ENCODE measurements around the gene R3HCC1L.

Gene R3HCC1L

DNA sequence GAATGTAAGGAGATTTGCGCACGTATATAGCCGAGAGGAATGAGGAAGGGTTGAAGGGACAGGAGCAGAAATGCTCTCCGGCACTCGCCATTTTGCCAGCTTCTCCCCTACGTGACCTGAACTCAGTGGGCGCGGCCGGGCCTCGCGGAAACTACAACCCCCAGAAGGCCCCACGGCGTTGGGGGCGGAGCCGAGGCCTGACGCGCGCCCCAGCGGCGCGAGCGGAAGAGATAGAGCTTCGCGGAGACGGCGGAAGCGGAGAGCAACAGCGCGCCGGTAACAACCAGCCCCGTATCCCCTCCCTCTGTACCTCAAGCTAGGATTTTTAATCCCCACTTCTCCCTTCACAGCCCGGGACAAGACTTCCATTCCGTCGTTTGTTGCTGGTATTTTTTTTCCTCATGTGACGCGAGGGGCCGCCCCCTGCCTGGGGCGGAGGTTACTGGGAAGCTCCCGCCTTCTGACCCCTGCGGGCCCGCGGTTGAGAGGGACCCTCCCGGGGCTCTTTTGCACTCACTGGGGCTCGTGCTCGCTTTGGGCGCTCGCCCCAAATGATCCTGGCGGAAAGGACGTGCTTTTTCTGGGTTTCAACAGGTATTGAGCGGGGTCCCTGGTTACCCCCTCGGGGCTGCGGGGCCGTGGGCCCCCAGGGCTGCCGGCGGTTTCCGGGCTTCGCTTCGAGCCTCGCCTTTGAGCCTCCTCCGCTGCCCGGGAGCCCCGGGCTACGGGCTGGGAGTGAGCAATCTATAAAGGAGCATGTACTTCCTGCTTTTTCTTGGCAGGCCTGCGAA, at the start of gene R3HCC1L:
Gene R3HCC1L (plus strand): TSS at position 227 of the 791 bp plus-strand sequence. CDS start 73,458 bp downstream, outside the sequence.
- DNase-seq (ENCODE audit: low read depth, low spot score): peak; percentile 27
- peak within 1 kb of the TSS; percentile 81 for H3K27ac ChIP-seq

DNA sequence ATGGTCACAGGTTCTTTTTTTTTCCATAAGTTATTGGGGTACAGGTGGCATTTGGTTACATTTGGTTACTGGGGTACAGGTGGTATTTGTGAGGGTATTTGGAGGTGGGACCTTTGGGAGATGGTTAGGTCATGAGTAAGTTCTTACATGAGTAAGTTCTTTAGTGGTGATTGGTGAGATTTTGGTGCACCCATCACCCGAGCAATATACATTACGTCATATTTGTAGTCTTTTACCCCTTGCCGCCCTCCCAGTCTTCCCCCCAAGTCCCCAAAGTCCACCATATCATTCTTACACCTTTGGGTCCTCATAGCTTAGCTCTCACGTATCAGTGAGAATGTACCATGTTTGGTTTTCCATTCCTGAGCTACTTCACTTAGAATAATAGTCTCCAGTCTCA, 49.2 kb upstream of the R3HCC1L start:
- DNase-seq (ENCODE audit: low read depth, low spot score): no peak

DNA sequence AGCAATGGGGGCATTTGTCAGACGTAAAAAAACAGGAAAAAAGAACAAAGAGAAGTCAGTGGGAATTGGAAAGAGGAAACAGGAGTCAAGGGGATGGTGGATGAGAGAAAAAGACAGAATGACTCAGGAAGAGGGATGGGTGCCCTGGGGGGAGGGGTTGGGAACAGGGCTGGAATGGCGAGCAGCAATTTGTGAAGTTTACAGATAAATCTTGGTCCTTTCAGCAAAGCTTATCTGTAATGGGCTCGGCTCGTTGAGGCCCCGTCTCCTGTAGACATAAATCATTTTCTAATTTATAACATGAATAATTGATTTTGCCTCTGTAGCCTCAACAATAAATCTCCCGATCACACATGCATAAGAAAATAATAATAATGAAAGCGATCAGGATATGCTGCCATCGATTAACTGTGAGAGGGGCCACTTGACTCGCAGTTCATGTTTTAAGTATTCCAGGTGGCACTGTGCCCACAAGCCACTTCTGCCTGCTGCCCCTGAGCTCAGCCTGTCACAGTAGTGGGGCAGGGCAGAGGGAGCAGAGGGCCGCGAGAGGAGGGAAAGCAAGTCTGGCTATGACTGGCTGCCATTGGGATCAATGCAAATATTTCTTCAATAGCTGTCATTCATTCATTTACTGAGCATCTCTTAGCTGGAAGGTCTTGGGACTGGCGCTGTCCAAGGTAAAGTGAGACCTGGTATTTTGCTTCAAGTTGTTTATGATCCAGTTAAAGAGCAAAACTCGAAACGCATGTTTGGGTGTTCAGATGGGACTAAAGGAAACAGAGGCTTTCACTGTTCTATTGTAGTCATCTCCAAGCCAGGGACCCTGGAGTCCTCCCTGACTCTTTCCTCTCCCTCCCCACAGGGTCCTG, 47.4 kb upstream of the R3HCC1L start:
- DNase-seq (ENCODE audit: low read depth, low spot score): no peak
- no peak overlapping the region for H3K27ac ChIP-seq

More for the DNA sequence above, 49.2 kb upstream of the R3HCC1L start:
- no peak overlapping the region for H3K27ac ChIP-seq

DNA sequence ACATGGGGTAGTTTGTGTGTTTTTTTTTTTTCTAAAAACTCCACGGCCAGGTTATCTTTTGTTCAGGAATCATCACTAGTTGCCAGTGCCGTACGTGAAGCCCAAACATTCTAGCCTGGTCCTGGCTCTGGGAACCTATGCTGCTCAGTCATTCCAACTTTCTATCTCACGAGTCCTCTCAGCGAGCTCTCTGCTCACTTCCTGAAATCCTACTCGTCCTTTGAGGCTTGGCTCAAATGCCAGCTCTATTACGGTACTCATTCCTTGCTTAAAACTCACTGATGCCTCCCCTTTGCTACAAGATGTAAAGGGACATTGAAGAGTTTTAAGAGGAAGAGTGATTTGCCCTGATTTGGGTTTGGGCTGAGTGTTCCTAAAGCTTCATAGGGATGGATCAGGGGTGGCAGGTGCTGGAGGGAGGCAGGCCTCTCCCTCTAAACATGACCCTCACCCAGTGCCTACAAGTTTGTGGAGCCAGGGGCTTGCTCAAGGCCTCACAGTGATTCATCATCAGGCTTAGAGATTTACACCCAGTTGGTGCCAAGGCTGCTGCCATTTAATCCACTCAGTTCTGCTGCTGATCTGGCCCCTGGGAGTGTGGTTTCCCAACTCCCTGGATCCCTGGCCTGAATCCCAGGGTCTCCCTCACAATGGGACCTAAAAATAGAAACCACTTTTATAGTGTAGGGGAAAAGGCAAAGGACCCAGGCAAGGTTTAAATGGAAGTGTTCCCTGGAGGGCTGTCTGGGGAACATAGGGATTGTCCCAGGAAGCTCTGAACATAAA, 46.1 kb upstream of the R3HCC1L start:
- DNase-seq (ENCODE audit: low read depth, low spot score): no peak
- no peak overlapping the region for H3K27ac ChIP-seq

DNA sequence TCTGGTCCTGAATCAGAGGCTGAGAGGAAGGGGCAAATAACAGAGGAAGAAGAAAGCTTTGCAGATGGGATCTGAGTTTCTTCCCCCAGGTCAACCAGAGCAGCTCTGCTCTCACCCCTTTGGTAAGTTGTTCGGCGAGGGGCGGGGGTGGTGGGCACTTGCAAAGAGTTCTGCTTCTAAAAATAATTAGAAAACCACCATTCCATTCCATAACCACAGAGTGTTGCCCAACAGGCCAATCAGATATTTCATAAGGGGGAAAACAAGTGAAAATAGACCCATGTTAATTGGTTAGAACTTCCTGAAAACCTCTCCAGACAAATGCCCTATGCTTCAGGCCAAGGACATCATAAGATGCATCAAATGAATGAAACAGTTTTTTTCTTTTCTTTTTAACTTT, 43.6 kb upstream of the R3HCC1L start:
- no peak for DNase-seq (ENCODE audit: low read depth, low spot score)
- no peak overlapping the region for H3K27ac ChIP-seq

DNA sequence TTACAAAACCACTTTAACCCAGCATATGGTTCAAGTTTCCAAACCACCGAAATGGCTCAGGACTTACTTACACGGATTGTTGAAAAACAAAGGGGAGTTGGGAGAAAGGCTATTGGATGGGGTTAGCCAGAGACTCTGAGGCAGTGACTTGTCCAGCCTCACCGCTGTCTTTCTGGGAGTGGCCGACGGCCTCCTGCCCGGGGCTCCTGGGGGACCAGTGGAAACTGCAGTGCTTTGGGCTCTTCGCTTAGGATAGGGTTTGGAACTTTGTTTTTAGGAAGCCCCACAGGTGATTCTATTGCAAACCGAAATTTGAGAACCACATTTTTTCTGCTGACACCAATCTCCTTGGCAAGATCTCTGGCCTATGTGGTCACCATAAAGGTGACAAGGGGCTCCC, 38.1 kb upstream of the R3HCC1L start:
- H3K27ac ChIP-seq: no peak overlapping the region
- no peak for DNase-seq (ENCODE audit: low read depth, low spot score)

DNA sequence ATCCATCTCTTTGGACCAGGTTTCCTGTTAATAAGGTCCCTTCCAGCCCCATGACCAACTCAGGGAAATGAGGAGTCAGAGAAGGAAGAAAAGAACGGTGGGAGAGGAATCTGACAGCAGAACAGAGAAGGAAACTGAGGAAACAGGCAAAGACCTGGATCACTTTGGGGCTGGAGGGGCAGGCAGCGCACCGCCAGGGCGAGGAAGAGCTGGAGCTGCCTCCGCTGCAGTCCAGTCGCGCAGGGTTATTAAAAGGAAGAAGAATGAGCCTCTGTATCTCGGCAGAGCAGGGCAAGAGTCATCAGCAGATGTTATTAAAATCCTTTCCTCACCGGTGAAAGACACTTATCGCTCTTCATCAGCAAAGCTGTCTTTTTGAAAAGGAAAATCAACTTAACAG, 37.7 kb upstream of the R3HCC1L start:
- no peak overlapping the region for H3K27ac ChIP-seq
- DNase-seq (ENCODE audit: low read depth, low spot score): no peak

DNA sequence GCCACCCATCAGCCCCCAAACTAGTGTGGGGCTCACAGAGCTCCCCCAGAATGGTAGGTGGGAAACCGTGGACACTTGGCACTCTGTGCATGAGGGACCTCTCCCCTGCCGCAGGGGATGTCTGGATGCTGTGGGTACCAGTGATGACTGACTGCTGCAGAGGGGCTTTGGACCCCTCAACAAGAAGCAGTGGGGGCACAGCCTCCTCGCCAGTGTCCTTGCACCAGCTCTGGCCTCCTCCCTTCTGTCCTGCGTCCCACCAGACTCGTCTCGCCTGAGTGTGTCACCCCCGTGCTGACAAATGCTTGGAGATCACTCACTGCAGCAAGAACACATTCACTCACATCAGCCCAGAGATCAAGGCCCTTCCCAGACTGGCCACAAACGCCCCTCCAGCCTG, 37.3 kb upstream of the R3HCC1L start:
- DNase-seq (ENCODE audit: low read depth, low spot score): no peak
- H3K27ac ChIP-seq: no peak overlapping the region

DNA sequence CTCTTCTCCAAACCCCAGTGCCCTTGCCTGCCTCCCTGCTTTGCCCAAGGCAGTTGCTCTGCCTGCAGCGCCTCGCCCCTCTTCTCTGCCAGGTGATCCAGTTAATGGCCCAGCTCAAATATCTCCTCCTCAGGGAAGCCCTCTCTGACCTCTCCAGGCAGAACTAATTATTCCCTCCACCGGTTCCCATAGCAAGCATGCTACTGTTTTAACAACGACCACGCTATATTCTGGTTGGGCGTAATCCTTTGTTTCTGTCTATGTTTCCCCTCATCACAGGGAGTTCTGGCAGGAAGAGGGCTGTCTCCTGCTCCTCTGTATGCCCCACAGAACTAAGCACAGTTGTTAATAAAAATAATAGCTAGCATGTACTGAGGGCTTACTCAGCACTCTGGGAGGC, 36.8 kb upstream of the R3HCC1L start:
- DNase-seq (ENCODE audit: low read depth, low spot score): no peak
- H3K27ac ChIP-seq: no peak overlapping the region

DNA sequence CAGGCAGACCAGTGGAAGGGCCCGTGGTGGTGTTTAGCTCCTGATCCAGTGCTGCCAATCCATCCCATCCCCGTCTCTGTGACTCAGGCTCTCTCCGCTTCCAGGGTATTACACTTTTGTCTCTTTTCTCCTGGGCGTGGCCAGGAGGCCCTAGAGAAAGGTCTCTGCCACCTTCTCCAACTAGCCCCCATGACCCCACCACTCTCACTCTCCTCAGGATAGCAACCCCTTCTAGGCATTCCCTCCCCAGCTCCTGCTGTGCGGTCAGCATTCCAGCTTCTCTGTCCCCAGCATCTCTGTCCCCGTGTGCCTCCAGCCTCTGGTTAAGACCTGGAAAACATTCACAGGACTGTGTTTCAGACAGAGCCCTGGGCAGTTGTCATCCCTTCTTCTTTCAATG, 36.2 kb upstream of the R3HCC1L start:
- DNase-seq (ENCODE audit: low read depth, low spot score): no peak
- H3K27ac ChIP-seq: no peak overlapping the region

DNA sequence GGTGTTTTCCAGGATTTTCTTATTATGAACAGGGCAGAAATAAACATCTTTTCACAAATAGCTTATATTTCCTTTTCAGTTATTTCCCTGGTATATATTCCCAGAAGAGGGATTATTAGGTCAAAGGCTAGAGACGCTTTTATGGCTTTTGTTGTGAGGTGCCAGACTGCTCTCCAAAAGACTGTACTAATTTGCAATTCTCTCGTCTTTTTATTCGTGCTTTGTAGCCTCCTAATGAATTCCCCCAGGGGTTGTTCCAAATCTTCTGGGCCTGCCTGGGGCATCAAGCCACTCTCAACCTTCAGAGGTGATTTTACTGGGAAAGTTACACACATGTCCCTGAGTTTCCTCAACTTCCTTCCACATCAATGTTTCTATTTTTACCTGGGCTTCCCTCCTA, 34.0 kb upstream of the R3HCC1L start:
- no peak for DNase-seq (ENCODE audit: low read depth, low spot score)

DNA sequence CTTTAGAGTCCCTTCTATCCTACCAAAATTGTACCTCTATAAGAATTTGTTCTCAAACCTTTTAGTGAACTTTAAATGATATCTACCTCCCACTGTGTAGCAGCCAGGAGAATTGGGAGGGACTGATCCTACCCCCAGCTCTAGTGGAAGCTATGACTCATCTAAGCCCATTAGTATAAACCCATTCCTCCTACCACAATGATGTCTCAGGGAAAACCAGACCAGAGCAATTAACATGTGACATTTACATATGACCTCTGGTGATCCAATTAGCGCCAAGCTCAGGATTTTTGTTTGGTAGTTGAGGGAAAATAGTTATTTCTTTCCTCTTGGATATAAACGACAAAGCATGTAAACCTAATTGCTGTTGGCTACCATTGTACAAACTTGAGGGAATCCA, 33.1 kb upstream of the R3HCC1L start:
- DNase-seq (ENCODE audit: low read depth, low spot score): no peak
- H3K27ac ChIP-seq: no peak overlapping the region

More for the DNA sequence above, 34.0 kb upstream of the R3HCC1L start:
- H3K27ac ChIP-seq: no peak overlapping the region

DNA sequence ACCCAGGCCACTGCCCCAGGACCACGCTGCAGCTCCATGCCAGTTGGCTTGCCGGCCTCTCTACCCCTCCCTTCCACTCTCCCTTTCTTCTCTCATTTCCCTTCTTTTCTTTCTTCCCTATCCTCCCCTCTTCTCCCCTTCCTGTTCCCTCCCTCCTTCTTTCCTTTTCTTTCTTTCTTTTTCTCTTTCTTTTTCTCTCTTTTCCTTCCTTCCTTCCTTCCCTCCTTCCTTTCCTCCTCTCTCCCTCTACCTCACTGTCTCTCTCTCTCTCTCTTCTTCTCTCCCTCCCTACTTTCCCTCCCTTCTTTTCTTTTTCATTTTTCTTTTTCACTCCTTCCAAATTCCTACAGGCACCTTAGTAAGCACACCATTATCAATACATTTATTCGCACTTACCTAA, 30.3 kb upstream of the R3HCC1L start:
- no peak for DNase-seq (ENCODE audit: low read depth, low spot score)
- H3K27ac ChIP-seq: no peak overlapping the region

DNA sequence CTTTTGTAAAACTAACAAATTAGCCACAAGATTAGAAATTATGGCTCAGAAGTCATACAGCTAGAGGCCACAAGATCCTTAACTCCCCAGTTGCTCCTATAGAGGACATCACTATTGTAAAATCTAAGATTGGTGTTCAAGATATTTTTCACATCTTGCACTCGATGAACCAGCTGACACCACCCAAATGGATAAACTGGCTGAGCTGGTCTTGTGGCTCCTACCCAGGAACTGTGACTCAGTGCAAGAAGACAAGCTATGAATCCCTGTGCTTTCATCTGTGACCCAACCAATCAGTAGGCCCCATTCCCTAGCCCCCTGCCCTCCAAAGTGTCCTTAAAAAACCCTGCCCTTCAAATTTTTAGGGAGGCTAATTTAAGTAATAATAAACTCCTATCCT, 27.9 kb upstream of the R3HCC1L start:
- H3K27ac ChIP-seq: no peak overlapping the region
- peak; percentile 33 for DNase-seq (ENCODE audit: low read depth, low spot score)

DNA sequence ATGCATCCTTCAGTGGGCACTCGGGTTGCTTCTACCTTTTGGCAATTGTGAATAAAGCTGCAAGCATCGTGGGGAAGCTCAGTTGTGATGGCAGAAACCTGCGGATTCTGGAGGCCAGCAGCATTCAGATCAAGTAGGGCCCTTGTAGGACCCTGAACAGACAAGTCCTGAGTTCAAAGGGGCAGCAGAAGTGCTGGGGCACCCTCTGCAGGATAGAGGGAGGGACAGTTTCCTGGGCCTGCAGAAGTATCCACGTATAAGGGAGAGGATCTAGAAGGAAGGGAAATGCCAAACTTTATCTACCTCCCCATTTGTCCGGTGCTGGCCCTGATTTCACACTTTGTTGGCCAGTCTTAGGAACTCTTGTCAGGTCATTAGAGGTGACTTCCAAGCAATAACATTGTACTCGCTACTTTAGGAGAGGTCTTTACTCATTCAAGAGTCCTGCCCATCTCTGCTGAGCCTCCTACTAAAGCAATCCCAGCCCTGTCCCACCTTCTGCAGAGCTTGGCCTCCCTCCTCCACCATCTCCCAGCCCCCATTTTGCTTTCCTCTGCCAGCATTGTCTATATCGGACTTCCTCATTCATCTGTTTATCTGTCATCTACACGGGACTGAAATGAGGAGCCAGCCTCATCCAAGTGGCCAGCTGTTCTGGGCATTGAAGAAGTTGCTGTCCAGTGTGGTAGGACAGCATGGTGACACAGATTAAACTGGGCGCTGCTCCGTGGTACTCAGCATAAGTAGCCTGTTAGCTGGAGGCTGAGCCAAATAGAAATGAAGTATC, 26.6 kb upstream of the R3HCC1L start:
- no peak overlapping the region for H3K27ac ChIP-seq

DNA sequence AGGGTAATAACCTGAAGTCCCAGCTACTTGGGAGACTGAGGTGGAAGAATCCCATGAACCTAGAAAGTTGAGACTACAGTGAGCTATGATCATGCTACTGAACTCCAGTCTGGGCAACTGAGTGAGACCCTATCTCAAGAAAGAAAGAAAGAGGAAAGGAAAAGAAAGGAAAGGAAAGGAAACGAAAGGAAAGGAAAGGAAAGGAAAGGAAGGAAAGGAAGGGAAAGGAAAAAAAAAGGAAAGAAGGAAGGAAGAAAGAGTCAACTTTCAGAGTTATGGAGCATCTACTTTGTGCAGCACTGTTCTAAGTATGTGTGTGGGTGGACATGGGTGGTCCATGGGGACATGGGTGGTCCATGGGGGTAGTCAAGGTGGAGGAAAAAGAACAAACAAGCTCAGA, 24.1 kb upstream of the R3HCC1L start:
- DNase-seq (ENCODE audit: low read depth, low spot score): no peak
- no peak overlapping the region for H3K27ac ChIP-seq

More for the DNA sequence above, 26.6 kb upstream of the R3HCC1L start:
- DNase-seq (ENCODE audit: low read depth, low spot score): no peak

DNA sequence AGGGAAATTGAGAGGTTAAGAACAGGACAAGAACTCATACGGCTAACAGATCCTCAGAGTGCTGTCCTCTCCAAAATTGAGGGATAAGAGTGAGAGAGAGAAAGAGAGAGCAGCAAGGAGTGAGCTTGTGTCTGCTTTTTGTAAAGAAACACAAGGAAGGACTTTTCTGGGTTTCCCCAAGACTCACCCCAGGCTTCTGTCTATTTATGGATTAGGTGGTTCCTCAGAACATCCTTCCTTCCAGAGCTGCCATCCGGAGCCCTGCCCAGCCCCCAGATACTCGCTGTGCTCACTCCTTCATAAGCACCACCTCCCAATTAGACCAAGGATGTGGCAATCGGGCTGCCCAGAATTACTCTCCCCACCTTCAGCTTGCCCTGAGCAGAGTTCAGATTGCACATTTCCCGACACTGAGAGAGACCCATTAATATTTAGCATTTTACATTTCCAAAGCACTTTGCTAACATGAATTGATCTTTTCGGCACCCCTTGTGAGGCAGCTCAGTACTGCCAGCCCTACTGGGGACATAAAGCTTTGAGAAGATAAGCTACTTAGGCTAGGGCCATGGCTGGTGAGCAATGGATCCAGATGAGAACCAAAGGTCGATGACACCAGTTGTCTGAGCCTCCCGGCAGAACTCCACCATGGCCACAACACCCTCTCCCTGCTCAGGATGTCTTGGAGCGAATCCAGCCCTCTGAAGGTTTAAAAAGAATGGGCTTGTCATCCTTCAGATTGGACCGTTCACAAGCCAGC, 19.2 kb upstream of the R3HCC1L start:
- no peak overlapping the region for H3K27ac ChIP-seq
- no peak for DNase-seq (ENCODE audit: low read depth, low spot score)

DNA sequence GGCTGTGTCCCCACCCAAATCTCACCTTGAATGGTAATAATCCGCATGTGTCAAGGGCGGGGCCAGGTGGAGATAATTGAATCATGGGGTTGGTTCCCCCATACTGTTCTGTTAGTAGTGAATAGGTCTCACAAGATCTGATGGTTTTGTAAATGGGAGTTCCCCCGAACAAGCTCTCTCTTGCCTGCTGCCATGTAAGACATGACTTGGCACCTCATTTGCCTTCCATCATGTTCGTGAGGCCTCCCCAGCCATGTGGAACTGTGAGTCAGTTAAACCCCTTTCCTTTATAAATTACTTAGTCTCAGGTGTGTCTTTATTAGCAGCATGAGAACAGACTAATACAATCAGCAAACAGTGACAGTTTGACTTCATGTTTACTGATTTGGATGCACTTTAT, 14.6 kb upstream of the R3HCC1L start:
- H3K27ac ChIP-seq: no peak overlapping the region
- peak; percentile 5 for DNase-seq (ENCODE audit: low read depth, low spot score)

DNA sequence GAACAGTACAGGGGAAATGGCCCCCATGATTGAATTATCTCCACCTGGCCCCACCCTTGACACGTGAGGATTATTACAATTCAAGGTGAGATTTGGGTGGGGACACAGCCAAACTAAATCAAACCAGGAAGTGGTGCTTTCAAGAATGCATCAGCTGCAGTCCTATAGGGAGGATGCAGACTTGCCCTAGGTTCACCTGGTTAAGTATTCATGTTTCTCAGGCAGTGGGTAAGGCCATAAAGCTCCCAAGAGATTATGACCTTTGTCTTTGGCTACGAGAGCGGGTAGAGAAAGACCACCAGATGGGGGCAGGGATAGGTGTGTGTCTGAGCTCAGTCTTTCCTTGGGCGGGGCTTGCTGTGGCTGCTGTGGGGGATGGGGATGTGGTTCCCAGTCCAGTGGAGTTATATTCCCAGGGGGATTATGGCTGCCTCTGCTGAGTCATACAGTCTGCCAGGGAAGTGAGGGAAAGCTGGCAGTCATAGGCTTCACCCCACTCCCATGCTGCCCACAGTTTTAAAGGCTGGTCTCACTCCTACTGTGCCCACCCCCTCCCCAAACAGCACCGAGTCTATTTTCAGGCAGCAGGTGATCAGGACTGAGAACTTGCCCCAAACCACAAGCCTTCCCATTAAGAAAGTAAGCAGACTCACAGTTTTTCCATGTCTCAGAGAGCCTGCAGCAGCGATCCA, 8.4 kb upstream of the R3HCC1L start:
- DNase-seq (ENCODE audit: low read depth, low spot score): no peak
- H3K27ac ChIP-seq: no peak overlapping the region
